ENCODE measurements around the gene ZBTB11.
"Not testable (repeated sequence)": the region's sequence is repeated elsewhere in the genome, so short reads cannot be mapped to it uniquely, and the experiment has no call there.

The ZBTB11 gene

GRCh38 chr3:101694836-101695235, 17.9 kb upstream of the ZBTB11 start:
- H3K4me3 ChIP-seq (ENCODE audit: low read depth, low read length); DNase-seq (ENCODE audit: low read depth): not testable (repeated sequence)

GRCh38 chr3:101693540-101693939, 16.6 kb upstream of the ZBTB11 start:
- not testable (repeated sequence) for DNase-seq (ENCODE audit: low read depth); H3K4me3 ChIP-seq (ENCODE audit: low read depth, low read length)

- DNase-seq (ENCODE audit: low read depth); H3K4me3 ChIP-seq (ENCODE audit: low read depth, low read length): not testable (repeated sequence)
Measured at GRCh38 chr3:101691685-101692671, 15.0 kb upstream of the ZBTB11 start.

GRCh38 chr3:101690972-101691371, 14.0 kb upstream of the ZBTB11 start:
- no peak for DNase-seq (ENCODE audit: low read depth)

GRCh38 chr3:101689286-101689685, 12.4 kb upstream of the ZBTB11 start:
- H3K4me3 ChIP-seq (ENCODE audit: low read depth, low read length) = no peak overlapping the region
- DNase-seq (ENCODE audit: low read depth) = no peak

More at GRCh38 chr3:101690972-101691371, 14.0 kb upstream of the ZBTB11 start:
- no peak overlapping the region for H3K4me3 ChIP-seq (ENCODE audit: low read depth, low read length)

- no peak for DNase-seq (ENCODE audit: low read depth)
- H3K4me3 ChIP-seq (ENCODE audit: low read depth, low read length) = peak overlapping the region; percentile 97
Measured at GRCh38 chr3:101687142-101687931, 10.4 kb upstream of the ZBTB11 start.

- H3K4me3 ChIP-seq (ENCODE audit: low read depth, low read length) = peak overlapping the region; percentile 97
- no peak for DNase-seq (ENCODE audit: low read depth)
Measured at GRCh38 chr3:101685870-101686307, 9.0 kb upstream of the ZBTB11 start.

- peak overlapping the region; percentile 97 for H3K4me3 ChIP-seq (ENCODE audit: low read depth, low read length)
- DNase-seq (ENCODE audit: low read depth) = no peak
Measured at GRCh38 chr3:101685050-101685400, 8.1 kb upstream of the ZBTB11 start.

- H3K4me3 ChIP-seq (ENCODE audit: low read depth, low read length) = no peak overlapping the region
- DNase-seq (ENCODE audit: low read depth) = no peak
Measured at GRCh38 chr3:101680466-101680865, 3.5 kb upstream of the ZBTB11 start.

GRCh38 chr3:101678837-101679236, 1.9 kb upstream of the ZBTB11 start:
- not testable (repeated sequence) for DNase-seq (ENCODE audit: low read depth); H3K4me3 ChIP-seq (ENCODE audit: low read depth, low read length)

GRCh38 chr3:101677436-101678286, 729 bp upstream of the ZBTB11 start:
- peak overlapping the region; percentile 36 for H3K4me3 ChIP-seq (ENCODE audit: low read depth, low read length)
- DNase-seq (ENCODE audit: low read depth) = no peak

- peak overlapping the region; percentile 99 for H3K4me3 ChIP-seq (ENCODE audit: low read depth, low read length)
- peak; percentile 95 for DNase-seq (ENCODE audit: low read depth)
Measured at GRCh38 chr3:101676216-101676764, 642 bp downstream of the ZBTB11 start.

GRCh38 chr3:101675709-101676215, 1.2 kb downstream of the ZBTB11 start:
- DNase-seq (ENCODE audit: low read depth) = no peak
- peak overlapping the region; percentile 99 for H3K4me3 ChIP-seq (ENCODE audit: low read depth, low read length)

GRCh38 chr3:101674518-101674917, 2.4 kb downstream of the ZBTB11 start:
- no peak overlapping the region for H3K4me3 ChIP-seq (ENCODE audit: low read depth, low read length)
- DNase-seq (ENCODE audit: low read depth) = no peak

GRCh38 chr3:101673953-101674352, 3.0 kb downstream of the ZBTB11 start:
- DNase-seq (ENCODE audit: low read depth) = no peak
- no peak overlapping the region for H3K4me3 ChIP-seq (ENCODE audit: low read depth, low read length)

- no peak overlapping the region for H3K4me3 ChIP-seq (ENCODE audit: low read depth, low read length)
- DNase-seq (ENCODE audit: low read depth) = no peak
Measured at GRCh38 chr3:101671014-101671413, 5.9 kb downstream of the ZBTB11 start.

- no peak overlapping the region for H3K4me3 ChIP-seq (ENCODE audit: low read depth, low read length)
- no peak for DNase-seq (ENCODE audit: low read depth)
Measured at GRCh38 chr3:101667844-101668243, 9.1 kb downstream of the ZBTB11 start.

GRCh38 chr3:101667331-101667730, 9.6 kb downstream of the ZBTB11 start:
- DNase-seq (ENCODE audit: low read depth) = no peak
- no peak overlapping the region for H3K4me3 ChIP-seq (ENCODE audit: low read depth, low read length)

GRCh38 chr3:101665851-101666250, 11.1 kb downstream of the ZBTB11 start:
- H3K4me3 ChIP-seq (ENCODE audit: low read depth, low read length) = no peak overlapping the region
- no peak for DNase-seq (ENCODE audit: low read depth)
